Dermis blood vessel endothelial cell (primary cell): Measurements from ENCODE around the gene IFNA21. TPM values are rescaled to one million over a fixed set of nuclear protein-coding genes. Genes with fewer than 3 reads are reported as not detected.
"Not testable (repeated sequence)": the region's sequence is repeated elsewhere in the genome, so short reads cannot be mapped to it uniquely, and the experiment has no call there.

Experiments
- DNase-seq: peaks from one replicate; pipeline ENCODE4 v3.0.0; 2010
- total RNA-seq: library from RNA; depleted of rRNA; stranded (reverse); fragments of >200 nt; gene quantifications from 2 replicates; pipeline ENCODE4 v1.2.3, GENCODE V29; 2014

Gene IFNA21
- not detected in 2 replicates for total RNA-seq

DNA sequence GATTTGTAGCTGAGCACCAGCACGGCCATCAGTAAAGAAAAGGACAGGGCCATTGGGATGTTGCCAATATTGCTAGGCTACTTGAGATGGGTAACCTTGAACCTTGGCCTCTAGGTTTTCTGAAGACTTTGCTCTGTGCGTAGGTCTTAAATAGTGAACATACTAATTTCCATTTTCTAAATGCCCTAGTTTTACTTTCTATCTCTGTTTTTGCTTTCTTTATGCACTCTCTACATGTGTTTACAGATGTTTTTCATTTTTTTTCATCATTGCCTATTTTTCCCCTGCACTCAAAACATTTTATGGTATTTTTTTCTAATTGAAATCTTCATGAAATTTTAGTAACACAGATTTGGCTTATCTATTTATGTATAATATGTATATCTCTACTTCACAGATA is at the start of gene IFNA21:
Gene IFNA21, minus strand, starts transcription at position 101 of the 400 bp plus-strand sequence. Its CDS starts 48 bp downstream, at position 53.
- not testable (repeated sequence) for DNase-seq

DNA sequence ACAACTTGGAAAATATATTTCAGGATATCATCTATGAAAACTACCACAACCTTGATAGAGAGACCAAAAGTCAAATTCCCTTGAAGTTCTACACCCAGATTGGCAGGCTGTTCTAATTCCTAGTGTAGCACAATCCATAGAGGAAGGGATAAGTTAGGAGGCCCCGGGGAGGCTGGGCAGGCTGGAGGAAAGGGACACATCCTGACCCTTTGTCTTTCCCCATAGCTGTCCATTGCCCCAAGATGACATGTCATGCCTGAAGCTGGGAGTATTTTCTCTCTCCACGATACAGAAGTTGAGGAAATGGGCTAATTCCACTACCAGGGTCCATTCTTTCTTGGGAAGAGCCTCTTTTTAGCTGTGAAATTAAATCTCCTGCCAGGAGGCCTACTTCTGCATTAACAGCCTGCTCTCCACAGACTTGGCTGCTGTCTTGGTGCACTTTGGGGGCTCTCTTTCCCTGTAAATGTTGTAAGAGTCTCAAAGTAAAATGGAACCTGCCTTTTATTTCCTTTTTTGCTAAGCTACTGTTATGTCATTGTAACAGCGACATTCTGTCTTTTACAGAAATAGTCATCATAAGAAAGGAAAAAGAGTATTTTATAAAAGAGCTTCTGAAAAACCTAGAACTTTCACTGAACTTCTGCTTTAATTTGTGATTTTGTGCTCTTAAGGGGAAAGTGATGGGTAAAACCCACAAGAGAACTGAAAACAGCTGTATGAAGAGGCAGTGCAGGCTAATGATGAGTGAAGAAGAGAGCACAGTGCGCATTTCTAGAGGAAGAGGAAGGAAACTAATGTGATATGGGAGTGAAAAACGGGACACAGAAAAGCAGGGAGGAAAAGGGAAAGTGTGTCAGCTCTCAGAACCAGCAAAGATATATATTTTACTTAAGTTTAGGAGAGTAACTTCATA is 47.2 kb upstream of the IFNA21 start:
- DNase-seq, result peak; percentile 19

DNA sequence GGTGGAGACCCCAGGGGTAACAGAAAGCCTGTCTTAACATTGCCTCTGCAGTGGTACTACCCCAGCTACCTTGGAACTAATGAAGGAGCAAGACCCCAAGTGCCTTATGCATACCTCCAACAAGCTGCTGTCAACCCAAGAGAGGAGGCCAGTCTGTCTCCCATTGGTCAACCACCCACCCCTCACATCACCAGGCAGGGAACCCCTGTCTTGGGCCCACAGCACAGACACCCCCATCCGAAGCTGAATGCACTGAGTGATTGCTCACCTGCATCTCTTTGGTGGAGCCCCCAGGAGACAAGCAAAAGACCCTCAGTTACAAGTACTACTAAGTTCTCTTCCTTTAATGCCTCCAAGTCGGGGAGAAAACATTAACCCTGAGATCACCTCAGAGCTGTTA is 45.7 kb upstream of the IFNA21 start:
- not testable (repeated sequence) for DNase-seq

DNA sequence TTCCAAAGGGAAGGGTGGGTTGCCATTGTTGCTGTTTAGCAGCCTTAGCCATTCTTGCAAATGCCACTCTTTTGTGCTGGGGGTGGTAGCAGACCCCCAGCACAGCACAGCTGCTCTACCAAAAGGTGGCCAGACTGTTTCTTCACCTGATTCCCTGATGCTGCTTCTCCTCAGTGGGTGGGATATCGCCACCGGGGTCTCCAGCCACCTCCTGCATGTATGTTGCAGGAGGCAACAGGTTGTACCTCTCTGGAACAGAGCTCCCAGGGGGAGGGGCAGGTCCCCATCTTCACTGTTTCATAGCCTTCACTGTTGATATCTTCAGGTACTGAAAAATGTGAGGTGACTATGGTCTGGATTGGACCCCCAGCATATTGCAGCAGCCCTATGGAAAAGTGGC is 44.3 kb upstream of the IFNA21 start:
- DNase-seq, result not testable (repeated sequence)

DNA sequence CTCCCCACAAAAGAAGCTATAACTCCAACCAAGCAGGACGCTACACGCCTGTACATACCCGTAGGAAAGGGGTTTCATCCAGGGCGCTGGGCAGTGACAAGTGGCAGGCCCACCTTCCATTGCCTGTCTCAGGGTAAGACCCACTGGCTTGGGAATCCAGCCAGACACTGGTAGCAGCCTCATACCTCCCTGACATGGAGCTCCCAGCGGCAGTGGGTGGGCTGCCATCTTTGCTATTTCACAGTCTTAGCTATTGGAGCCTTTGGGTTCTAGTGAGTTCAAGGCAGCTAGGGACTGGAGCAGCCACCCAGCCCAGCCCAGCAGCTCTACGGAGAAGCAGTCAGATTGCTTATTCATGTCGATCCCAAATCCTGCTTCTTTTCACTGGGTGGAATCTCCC is 43.9 kb upstream of the IFNA21 start:
- no peak for DNase-seq

DNA sequence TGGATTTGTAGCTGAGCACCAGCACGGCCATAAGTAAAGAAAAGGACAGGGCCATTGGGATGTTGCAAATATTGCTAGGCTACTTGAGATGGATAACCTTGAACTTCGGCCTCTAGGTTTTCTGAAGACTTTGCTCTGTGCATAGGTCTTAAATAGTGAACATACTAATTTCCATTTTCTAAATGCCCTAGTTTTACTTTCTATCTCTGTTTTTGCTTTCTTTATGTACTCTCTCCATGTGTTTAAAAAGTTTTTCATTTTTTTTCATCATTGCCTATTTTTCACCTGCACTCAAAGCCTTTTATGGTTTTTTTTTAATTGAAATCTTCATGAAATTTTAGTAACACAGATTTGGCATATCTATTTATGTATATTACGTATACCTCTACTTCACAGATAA is 40.6 kb upstream of the IFNA21 start, which contains the start of gene IFNA10:
Gene IFNA10, minus strand, starts transcription at position 101 of the 400 bp plus-strand sequence. Its CDS starts 46 bp downstream, at position 55.
- DNase-seq, result not testable (repeated sequence)

DNA sequence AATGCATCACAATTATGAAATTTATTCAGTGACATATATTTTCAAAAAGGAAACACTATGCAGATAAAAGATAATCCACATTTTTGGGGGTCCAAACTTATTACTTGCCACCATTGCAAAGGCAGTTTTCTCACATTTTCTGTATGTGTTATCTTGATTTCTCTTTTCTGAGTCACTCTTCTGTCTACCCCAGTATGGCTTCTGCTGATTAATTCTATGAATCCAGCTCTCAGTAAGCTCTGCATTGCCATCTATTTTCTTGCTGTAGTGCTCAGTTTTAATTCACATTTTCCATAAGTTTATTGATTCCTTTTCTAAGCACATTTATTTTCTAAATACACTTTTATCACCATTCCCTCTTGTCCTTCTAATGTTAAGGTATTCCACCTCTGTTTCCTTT is 38.7 kb upstream of the IFNA21 start:
- DNase-seq, result no peak

DNA sequence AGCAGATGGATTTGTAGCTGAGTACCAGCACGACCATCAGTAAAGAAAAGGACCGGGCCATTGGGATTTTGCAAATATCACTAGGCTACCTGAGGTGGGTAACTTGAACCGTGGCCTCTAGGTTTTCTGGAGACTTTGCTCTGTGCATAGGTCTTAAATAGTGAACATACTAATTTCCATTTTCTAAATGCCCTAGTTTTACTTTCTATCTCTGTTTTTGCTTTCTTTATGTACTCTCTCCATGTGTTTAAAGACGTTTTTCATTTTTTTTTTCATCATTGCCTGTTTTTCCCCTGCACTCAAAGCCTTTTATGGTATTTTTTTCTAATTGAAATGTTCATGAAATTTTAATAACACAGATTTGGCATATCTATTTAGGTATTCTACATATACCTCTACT is 35.6 kb upstream of the IFNA21 start, which contains the start of gene IFNA7:
Gene IFNA7, minus strand, starts transcription at position 101 of the 400 bp plus-strand sequence. Its CDS starts 40 bp downstream, at position 61.
- DNase-seq, result not testable (repeated sequence)

DNA sequence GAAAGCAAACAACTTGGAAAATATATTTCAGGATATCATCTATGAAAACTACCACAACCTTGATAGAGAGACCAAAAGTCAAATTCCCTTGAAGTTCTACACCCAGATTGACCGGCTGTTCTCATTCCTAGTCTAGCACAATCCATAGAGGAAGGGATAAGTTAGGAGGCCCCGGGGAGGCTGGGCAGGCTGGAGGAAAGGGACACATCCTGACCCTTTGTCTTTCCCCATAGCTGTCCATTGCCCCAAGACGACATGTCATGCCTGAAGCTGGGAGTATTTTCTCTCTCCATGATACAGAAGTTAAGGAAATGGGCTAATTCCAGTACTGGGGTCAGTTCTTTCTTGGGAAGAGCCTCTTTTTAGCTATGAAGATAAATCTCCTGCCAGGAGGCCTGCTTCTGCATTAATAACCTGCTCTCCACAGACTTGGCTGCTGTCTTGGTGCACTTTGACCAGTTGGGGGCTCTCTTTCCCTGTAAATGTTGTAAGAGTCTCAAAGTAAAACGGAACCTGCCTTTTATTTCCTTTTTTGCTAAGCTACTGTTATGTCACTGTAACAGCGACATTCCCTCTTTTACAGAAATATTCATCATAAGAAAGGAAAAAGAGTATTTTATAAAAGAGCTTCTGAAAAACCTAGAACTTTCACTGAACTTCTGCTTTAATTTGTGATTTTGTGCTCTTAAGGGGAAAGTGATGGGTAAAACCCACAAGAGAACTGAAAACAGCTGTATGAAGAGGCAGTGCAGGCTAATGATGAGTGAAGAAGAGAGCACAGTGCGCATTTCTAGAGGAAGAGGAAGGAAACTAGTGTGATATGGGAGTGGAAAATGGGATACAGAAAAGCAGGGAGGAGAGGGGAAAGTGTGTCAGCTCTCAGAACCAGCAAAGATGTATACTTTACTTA is 28.7 kb upstream of the IFNA21 start:
- DNase-seq, result peak; percentile 21

DNA sequence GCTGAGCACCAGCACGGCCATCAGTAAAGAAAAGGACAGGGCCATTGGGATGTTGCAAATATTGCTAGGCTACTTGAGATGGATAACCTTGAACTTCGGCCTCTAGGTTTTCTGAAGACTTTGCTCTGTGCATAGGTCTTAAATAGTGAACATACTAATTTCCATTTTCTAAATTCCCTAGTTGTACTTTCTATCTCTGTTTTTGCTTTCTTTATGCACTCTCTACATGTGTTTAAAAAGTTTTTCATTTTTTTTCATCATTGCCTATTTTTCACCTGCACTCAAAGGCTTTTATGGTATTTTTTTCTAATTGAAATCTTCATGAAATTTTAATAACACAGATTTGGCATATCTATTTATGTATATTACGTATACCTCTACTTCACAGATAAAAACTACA is 21.0 kb upstream of the IFNA21 start, which contains the start of gene IFNA4:
Gene IFNA4, minus strand, starts transcription at position 101 of the 400 bp plus-strand sequence. Its CDS starts 56 bp downstream, at position 45.
- not testable (repeated sequence) for DNase-seq

DNA sequence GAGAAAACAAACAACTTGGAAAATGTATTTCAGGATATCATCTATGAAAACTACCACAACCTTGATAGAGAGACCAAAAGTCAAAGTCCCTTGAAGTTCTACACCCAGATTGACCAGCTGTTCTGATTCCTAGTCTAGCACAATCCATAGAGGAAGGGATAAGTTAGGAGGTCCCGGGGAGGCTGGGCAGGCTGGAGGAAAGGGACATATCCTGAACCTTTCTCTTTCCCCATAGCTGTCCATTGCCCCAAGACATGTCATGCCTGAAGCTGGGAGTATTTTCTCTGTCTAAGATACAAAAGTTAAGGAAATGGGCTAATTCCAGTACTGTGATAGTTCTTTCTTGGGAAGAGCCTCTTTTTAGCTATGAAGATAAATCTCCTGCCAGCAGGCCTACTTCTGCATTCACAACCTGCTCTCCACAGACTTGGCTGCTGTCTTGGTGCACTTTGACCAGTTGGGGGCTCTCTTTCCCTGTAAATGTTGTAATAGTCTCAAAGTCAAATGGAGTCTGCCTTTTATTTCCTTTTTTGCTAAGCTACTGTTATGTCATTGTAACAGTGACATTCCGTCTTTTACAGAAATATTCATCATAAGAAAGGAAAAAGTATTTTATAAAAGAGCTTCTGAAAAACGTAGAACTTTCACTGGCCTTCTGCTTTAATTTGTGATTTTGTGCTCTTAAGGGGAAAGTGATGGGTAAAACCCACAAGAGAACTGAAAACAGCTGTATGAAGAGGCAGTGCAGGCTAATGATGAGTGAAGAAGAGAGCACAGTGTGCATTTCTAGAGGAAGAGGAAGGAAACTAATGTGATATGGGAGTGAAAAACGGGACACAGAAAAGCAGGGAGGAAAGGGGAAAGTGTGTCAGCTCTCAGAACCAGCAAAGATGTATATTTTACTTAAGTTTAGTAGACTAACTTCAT is 16.6 kb upstream of the IFNA21 start:
- DNase-seq, result peak; percentile 19

DNA sequence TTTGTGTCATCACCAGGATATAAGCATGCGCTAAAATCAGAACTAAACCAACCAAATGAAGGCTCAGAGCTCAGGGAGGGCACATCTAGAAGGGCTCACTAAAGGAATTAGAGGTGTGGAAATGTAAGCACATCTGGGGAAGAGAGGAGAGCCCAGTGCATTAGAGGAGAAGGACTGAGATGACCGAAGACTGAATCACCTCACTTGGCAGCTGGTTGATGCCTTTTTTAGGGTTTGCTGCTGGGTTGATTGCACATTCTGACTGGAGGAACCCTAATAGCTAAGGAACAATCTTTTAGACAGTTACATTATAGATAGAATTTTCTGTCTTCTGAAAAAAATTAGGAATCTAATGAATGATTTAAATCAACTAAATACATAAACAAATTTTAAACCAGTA is 8.2 kb upstream of the IFNA21 start:
- DNase-seq, result no peak

DNA sequence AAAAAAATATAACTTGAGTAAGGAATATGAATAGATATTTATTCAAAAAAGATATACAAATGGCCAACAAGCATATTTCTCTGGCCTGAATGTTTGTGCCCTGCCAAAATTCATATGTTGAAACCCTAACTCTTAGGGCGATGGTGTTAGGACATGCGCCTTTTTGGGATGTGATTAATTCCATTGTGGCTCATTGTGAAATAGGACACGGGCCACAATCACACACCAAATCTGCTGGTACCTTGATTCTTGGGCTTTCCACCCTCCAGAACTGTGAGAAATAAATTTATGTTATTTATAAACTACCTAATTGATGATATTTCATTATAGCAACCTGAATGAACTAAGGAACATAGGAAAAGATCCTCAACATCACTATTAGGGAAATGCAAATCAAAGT is 5.7 kb upstream of the IFNA21 start:
- DNase-seq, result no peak

DNA sequence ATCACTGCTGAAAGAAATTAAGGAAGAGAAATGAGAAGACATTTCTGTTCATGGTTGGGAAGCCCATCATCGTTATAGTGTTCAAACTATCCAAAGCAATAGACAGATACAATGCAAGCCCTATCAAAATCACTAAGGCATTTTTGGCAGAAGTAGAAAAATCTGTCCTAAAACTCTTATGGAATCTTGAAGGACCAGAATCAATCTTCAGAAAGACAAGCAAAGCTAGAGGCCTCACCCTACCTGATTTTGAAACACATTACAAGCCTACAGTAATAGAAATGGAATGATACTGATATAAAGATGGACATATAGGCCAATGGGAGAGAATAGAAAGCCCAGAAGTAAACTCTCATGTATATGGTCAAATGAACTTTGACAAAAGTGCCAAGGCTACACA is 4.9 kb upstream of the IFNA21 start:
- DNase-seq, result no peak

DNA sequence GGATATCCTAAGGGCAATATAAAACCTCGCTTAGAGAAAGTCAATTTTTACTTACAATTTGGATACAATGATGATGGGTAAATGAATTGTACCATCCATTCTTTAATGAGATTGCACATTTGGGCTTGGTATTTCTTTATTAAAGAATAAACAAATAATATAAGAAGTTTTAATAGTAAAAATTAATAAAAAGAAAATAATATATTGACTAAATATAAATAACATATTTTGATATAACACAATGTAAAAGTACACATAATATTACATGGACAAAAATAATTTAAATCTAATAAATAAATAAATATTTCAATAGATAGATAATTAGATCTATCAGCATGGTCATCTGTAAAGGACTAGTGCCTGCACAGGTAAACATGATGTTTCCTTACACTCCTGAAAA is 944 bp downstream of the IFNA21 start:
- no peak for DNase-seq

DNA sequence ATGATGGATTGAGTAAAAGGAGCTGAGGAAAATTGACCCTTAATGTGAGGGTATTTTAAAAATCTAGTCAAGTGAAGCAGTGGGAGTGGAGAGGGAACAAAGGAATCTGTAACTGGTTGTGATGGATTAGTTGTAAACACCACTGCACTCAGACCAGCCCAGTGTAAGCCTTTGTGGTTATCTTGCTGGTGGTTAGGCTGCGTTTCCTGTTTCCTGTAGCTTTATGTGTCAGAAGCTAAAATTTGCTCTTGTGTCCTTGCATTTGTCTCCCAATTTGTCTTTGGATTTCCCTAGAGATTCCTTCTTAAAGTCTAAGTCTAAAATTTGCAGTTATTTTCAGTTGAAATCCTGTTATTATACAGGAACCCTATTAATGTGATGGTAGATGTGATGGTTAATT is 6.3 kb downstream of the IFNA21 start:
- peak; percentile 18 for DNase-seq

DNA sequence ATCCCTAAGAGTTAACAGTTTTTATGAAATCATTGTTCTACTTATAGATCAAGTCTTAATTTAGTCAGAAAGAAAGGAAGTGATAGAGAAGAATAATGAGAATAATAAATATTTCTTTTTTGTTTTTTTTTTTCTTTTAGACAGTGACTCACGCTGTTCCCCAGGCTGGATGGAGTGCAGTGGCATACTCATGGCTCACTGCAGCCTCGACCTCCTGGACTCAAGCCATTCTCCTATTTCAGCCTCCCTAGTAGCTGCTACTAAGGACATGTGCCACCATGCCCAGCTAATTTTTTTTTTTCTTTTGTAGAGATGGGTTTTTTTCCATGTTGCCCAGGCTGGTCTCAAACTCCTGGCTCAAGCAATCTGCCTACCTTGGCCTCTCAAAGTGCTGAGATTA is 11.0 kb downstream of the IFNA21 start:
- DNase-seq, result no peak

DNA sequence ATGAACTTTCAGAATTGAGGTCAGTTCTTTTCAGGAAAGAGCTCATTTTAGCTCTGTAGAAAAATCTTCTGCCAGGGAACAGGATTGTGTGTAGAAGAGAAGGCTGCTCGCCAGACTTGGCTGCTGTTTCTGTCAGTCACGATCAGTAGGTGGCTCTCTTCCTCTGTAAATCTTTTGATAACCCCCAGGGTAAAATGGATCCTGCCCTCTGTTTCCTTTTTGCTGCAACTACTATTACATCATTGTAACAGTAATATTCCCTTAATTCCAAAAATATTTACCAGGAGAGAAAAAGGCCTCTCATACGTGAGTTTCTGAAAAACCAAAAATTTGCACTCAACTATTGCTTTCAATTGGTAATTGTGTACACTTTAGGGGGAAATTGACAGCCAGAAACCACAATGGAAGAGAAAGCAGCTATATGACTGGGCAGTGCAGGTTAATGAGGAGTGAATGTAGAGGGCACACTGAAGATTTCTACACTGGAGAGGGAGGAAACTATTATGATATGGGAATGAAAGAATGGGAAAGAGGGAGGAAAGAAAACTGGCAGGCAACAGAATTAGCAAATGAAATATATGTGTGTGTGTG is 12.3 kb downstream of the IFNA21 start:
- peak; percentile 42 for DNase-seq

DNA sequence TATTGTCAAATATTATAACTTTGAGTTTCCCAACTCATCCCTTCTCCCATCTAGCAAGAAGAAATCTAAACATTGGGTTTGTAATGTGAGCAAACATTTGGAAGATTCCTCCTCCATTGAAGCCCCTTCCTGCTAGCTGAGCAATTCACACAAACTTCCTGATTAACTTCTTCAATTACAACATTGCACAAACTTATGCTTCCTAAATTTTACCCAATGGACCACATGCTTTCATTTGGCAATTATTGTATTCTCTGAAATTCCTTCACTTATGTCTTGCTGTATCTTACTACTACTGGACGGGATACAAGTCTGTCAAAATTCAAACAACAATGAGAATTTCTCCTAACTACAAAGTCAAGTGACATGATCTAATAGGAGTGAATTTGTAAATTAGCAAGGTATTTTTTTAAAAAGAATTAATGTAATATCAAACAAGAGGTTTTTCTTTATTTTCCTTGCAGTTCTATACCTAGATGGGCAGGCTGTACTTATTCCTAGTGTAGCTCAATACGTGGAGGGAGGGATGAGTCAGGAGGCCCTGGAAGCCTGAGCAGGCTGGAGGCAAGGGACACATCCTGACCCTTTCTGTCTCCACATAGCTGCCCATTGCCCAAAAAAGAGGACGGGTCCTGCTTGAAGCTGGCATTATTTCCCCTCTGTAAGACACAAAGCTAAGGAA is 13.0 kb downstream of the IFNA21 start:
- DNase-seq, result no peak

DNA sequence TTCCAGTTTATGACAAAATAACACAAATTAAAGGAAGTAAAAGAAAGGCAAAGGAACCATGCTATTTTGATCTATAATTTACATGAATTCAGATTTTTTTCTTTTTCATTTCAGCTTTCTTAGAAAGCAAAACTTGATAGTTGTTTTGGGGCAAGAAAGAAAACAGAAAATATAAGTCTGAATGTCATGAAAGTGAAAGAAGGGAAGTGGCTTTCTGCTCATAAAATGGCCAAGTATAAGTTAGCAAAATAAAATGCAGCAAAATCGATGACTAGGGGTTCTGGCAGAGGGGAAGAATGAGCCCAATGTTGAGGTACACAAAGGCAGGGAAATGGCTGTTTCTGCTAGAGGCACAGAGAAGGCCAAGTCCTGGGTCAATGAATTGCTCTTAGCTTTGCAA is 21.9 kb downstream of the IFNA21 start:
- DNase-seq, result no peak

DNA sequence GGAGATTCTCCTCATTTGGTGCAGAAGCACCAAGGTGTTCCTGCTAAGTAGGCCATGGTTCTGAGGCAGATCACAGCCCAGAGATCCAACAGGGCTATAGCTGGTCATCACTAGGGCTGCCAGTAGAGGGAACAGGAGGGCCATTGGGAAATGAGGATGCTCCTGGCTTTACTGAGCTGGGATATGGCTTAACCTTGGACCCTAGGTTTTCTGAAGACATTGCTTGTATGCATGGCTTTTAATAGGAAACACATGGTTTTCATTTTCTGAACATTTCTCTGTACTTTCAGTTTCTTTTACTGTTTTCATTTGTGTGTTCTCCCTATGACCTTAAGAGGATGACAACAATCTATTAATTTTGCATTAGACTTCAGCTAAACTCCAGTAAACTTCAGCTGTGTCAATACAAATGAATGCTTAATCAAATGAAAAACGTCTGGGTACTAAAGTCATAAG is 25.0 kb downstream of the IFNA21 start, which contains the start of gene IFNW1:
Gene IFNW1, minus strand, starts transcription at position 406 of the 456 bp plus-strand sequence. Its CDS starts 262 bp downstream, at position 144.
- DNase-seq, result no peak
